OCI-LY7 (cell line): ENCODE measurements around the gene IRX2. TPM values are rescaled to one million over a fixed set of nuclear protein-coding genes. Genes with fewer than 3 reads are reported as not detected.

Experiments
- BruUV-seq: library from RNA; stranded (reverse); fragments of 400-500 nt; replicated peaks from 2 replicates; lab custom pipeline; 2021; lab: Mats Ljungman, UMichigan
- CTCF ChIA-PET: fragments of 300-600 bp; sonication (Branson Sonifier 250); formaldehyde crosslinking; loops from one replicate; lab custom pipeline; 2022; ENCODE audit warnings: antibody characterized with exemption; ENCODE audit not compliant: unreplicated experiment; lab: Charles Lee
- POLR2A ChIA-PET: fragments of 300-600 bp; sonication (Branson Sonifier 250); formaldehyde crosslinking; loops from one replicate; lab custom pipeline; 2022; ENCODE audit warnings: antibody characterized with exemption; lab: Charles Lee
- DNase-seq: peaks from one replicate; pipeline ENCODE4 v3.0.0-alpha.2; 2015; ENCODE audit warnings: low spot score
- H2AFZ ChIP-seq: fragments of 200-600 bp; sonication (generic), shearing (Covaris generic); 2 replicates; pipeline ENCODE4 v1.6.1; 2014; ENCODE audit warnings: mild to moderate bottlenecking, antibody characterized with exemption, low read length, moderate library complexity
- H3K27ac ChIP-seq: fragments of 200-600 bp; sonication (generic); 2 replicates; pipeline ENCODE4 v1.5.1; 2014; ENCODE audit warnings: mixed run types, low read depth, mild to moderate bottlenecking, moderate library complexity, low read length, inconsistent platforms; ENCODE audit not compliant: poor library complexity, severe bottlenecking
- H3K36me3 ChIP-seq: fragments of 200-600 bp; sonication (generic); 2 replicates; pipeline ENCODE4 v1.6.1; 2014; ENCODE audit warnings: mild to moderate bottlenecking, antibody characterized with exemption, low read length, moderate library complexity, mixed read lengths; ENCODE audit not compliant: insufficient read depth
- H3K4me1 ChIP-seq: fragments of 200-600 bp; sonication (generic); 2 replicates; pipeline ENCODE4 v1.5.1; 2014; ENCODE audit warnings: mild to moderate bottlenecking, low read length; ENCODE audit not compliant: insufficient read depth, poor library complexity, severe bottlenecking
- H3K4me2 ChIP-seq: fragments of 200-600 bp; sonication (generic); 2 replicates; pipeline ENCODE4 v1.6.1; 2014; ENCODE audit warnings: mild to moderate bottlenecking, low read length
- H3K4me3 ChIP-seq: fragments of 200-600 bp; sonication (generic); 2 replicates; pipeline ENCODE4 v1.5.1; 2014; ENCODE audit warnings: mild to moderate bottlenecking, low read depth, low read length; ENCODE audit not compliant: poor library complexity, severe bottlenecking
- H3K79me2 ChIP-seq: fragments of 200-600 bp; sonication (generic); 2 replicates; pipeline ENCODE4 v1.6.1; 2016; ENCODE audit warnings: low read depth, mild to moderate bottlenecking, low read length, moderate library complexity, mixed read lengths; ENCODE audit not compliant: insufficient read depth
- H3K9me2 ChIP-seq: fragments of 200-600 bp; sonication (generic); 2 replicates; pipeline ENCODE4 v1.6.1; 2016; ENCODE audit warnings: mild to moderate bottlenecking, low read length, mixed read lengths; ENCODE audit not compliant: insufficient read depth
- H3K9me3 ChIP-seq: fragments of 200-600 bp; sonication (generic); 2 replicates; pipeline ENCODE4 v1.6.1; 2014; ENCODE audit warnings: mild to moderate bottlenecking, mixed run types, low read length, mixed read lengths
- H4K20me1 ChIP-seq: fragments of 200-600 bp; sonication (generic); 2 replicates; pipeline ENCODE4 v1.6.1; 2014; ENCODE audit warnings: mild to moderate bottlenecking, antibody characterized with exemption, low read length, moderate library complexity, mixed read lengths; ENCODE audit not compliant: insufficient read depth
- CTCF ChIP-seq: fragments of 200-600 bp; sonication (generic); conservative IDR thresholded peaks from 2 replicates; pipeline ENCODE4 v1.5.1; 2014; ENCODE audit warnings: mild to moderate bottlenecking, antibody characterized with exemption, low read length, moderate library complexity, mixed read lengths
- EZH2phosphoT487 ChIP-seq: fragments of 200-600 bp; sonication (generic); IDR thresholded peaks from 2 replicates; pipeline ENCODE4 v1.6.1; 2018; ENCODE audit warnings: low read depth, borderline replicate concordance, mild to moderate bottlenecking, mixed run types, antibody characterized with exemption, low read length, moderate library complexity, mixed read lengths
- intact Hi-C: fragments of 100-400 bp; cut with micrococcal nuclease; formaldehyde crosslinking; loops from one replicate; pipeline ENCODE4 v1.10.0; 2022; ENCODE audit not compliant: unreplicated experiment
- total RNA-seq, 2 experiments: library from RNA; depleted of rRNA in 1 of 2; stranded (reverse); fragments of >200 nt in 1 of 2; shearing (Covaris generic) in 1 of 2; gene quantifications; 2 replicates each; pipeline ENCODE4 v1.2.3, GENCODE V29; 2014 to 2022

The IRX2 gene
- total RNA-seq, 2 experiments from 2014 or later: not detected

GRCh38 chr5:2724031-2724581, 27.4 kb downstream of the IRX2 start:
- no peaks in the 10 kb centered on the region for H3K9me3 ChIP-seq
- no peaks in the 10 kb centered on the region for H4K20me1 ChIP-seq
- no peak overlapping the region for H2AFZ ChIP-seq
- no TSS peak for BruUV-seq
- ChIA-PET POLR2A (no interaction called here), CTCF (no interaction called here)
- intact Hi-C loops: no loop called here
- H3K36me3 ChIP-seq: no peaks in the 10 kb centered on the region
- no peaks in the 10 kb centered on the region for H3K79me2 ChIP-seq
- no peak overlapping the region for H3K4me2 ChIP-seq
- no peak for DNase-seq
- no peaks in the 10 kb centered on the region for H3K9me2 ChIP-seq
- H3K4me1 ChIP-seq: no peaks in the 10 kb centered on the region
- H3K4me3 ChIP-seq: no peak overlapping the region
- no peak overlapping the region for H3K27ac ChIP-seq
- no peak for TF ChIP-seq EZH2phosphoT487
- TF ChIP-seq CTCF: no peak

- CTCF ChIA-PET: no interaction called here
- Histone ChIP-seq H3K36me3 (no peaks in the 10 kb centered on the region), H3K4me2 (no peak overlapping the region), H4K20me1 (no peaks in the 10 kb centered on the region), H3K9me2 (no peaks in the 10 kb centered on the region), H3K9me3 (no peaks in the 10 kb centered on the region), H3K4me3 (no peak overlapping the region), H3K79me2 (no peaks in the 10 kb centered on the region), H2AFZ (no peak overlapping the region), H3K4me1 (no peaks in the 10 kb centered on the region), H3K27ac (no peak overlapping the region)
- intact Hi-C loops: no loop called here
- BruUV-seq: no TSS peak
- POLR2A ChIA-PET: no interaction called here
- DNase-seq: no peak
- TF ChIP-seq CTCF (no peak), EZH2phosphoT487 (no peak)
Observed at GRCh38 chr5:2722901-2723300, 28.6 kb downstream of the IRX2 start.

GRCh38 chr5:2721385-2722138, 29.9 kb downstream of the IRX2 start:
- Histone ChIP-seq H2AFZ (no peak overlapping the region), H3K9me3 (no peaks in the 10 kb centered on the region), H3K4me1 (no peaks in the 10 kb centered on the region), H3K79me2 (no peaks in the 10 kb centered on the region), H3K4me2 (no peak overlapping the region), H3K27ac (no peak overlapping the region), H3K36me3 (no peaks in the 10 kb centered on the region), H3K9me2 (no peaks in the 10 kb centered on the region), H4K20me1 (no peaks in the 10 kb centered on the region), H3K4me3 (no peak overlapping the region)
- intact Hi-C loops: no loop called here
- BruUV-seq: no TSS peak
- no peak for DNase-seq
- CTCF ChIA-PET: no interaction called here
- POLR2A ChIA-PET: no interaction called here
- TF ChIP-seq CTCF (no peak), EZH2phosphoT487 (no peak)
